Glutamatergic neuron (in vitro differentiated cells): ENCODE results near the gene PAM. TPM values are rescaled to one million over a fixed set of nuclear protein-coding genes. Genes with fewer than 3 reads are reported as not detected.
A peak's percentile ranks its signal among the peaks of the same experiment; 100 is the strongest.

ENCODE experiments used
- DNase-seq: peaks from one replicate; pipeline ENCODE4 v3.0.0; 2022
- H3K27ac Mint-ChIP-seq: one replicate; pipeline ENCODE4 v1.8.0; 2020; ENCODE audit warnings: mild to moderate bottlenecking, mixed read lengths, inconsistent platforms; ENCODE audit not compliant: unreplicated experiment
- H3K27me3 Mint-ChIP-seq: one replicate; pipeline ENCODE4 v1.8.0; 2020; ENCODE audit warnings: mild to moderate bottlenecking, moderate library complexity, mixed read lengths, inconsistent platforms; ENCODE audit not compliant: unreplicated experiment
- H3K36me3 Mint-ChIP-seq: one replicate; pipeline ENCODE4 v1.8.0; 2020; ENCODE audit warnings: mild to moderate bottlenecking, mixed read lengths, inconsistent platforms; ENCODE audit not compliant: unreplicated experiment
- H3K4me1 Mint-ChIP-seq: one replicate; pipeline ENCODE4 v1.8.0; 2020; ENCODE audit warnings: mild to moderate bottlenecking, low read depth, mixed read lengths, inconsistent platforms; ENCODE audit not compliant: unreplicated experiment
- H3K4me3 Mint-ChIP-seq: one replicate; pipeline ENCODE4 v1.8.0; 2020; ENCODE audit warnings: mild to moderate bottlenecking, mixed read lengths, inconsistent platforms; ENCODE audit not compliant: unreplicated experiment
- H3K9me3 Mint-ChIP-seq: one replicate; pipeline ENCODE4 v1.8.0; 2020; ENCODE audit warnings: mild to moderate bottlenecking, moderate library complexity, mixed read lengths, inconsistent platforms; ENCODE audit not compliant: unreplicated experiment
- total RNA-seq: library from RNA; stranded (reverse); fragmentation: NEBNext Ultra II Directional; extraction: Animal tissue kit (Norgen Biotek cat#: 25700); gene quantifications from one replicate; pipeline ENCODE4 v1.2.1, GENCODE V29; 2021; ENCODE audit not compliant: unreplicated experiment
- TF ChIP-seq, protein P1 (sequence below): fragments of 200-600 bp; sonication (generic); IDR thresholded peaks from one replicate; pipeline ENCODE4 v1.5.0; 2021; ENCODE audit not compliant: partially characterized antibody, unreplicated experiment

Gene PAM
- total RNA-seq, 1 donor from 2014 or later, result 192 TPM

DNA sequence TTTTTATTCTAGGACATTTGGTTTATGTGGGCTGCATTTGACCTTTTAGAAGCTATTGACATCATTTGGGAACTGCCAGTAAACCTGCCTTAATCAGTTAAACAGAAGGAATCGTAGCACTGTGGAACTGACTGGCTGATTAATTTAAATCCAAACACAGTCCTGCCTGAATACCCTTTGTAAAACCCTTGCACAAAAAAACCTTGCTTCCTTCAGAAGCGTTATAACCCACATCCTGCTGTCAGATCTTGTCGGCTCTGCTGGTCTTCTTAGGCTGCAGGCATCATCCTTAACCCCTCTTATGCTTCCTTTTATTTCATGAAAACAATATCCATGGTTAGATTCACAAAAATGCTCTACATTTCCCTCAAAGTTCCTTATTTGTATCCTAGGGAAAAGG, 46.3 kb downstream of the PAM start:
- no peaks in the 10 kb centered on the region for H3K36me3 Mint-ChIP-seq
- no peaks in the 10 kb centered on the region for H3K9me3 Mint-ChIP-seq
- H3K27me3 Mint-ChIP-seq, result peaks cover 9% of the 10 kb centered on the region
- peaks cover 37% of the 10 kb centered on the region for H3K4me1 Mint-ChIP-seq
- TF ChIP-seq, protein P1, sequence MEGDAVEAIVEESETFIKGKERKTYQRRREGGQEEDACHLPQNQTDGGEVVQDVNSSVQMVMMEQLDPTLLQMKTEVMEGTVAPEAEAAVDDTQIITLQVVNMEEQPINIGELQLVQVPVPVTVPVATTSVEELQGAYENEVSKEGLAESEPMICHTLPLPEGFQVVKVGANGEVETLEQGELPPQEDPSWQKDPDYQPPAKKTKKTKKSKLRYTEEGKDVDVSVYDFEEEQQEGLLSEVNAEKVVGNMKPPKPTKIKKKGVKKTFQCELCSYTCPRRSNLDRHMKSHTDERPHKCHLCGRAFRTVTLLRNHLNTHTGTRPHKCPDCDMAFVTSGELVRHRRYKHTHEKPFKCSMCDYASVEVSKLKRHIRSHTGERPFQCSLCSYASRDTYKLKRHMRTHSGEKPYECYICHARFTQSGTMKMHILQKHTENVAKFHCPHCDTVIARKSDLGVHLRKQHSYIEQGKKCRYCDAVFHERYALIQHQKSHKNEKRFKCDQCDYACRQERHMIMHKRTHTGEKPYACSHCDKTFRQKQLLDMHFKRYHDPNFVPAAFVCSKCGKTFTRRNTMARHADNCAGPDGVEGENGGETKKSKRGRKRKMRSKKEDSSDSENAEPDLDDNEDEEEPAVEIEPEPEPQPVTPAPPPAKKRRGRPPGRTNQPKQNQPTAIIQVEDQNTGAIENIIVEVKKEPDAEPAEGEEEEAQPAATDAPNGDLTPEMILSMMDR, result no peak
- DNase-seq, result no peak
- H3K4me3 Mint-ChIP-seq, result no peak overlapping the region
- H3K27ac Mint-ChIP-seq, result peak overlapping the region; percentile 14

DNA sequence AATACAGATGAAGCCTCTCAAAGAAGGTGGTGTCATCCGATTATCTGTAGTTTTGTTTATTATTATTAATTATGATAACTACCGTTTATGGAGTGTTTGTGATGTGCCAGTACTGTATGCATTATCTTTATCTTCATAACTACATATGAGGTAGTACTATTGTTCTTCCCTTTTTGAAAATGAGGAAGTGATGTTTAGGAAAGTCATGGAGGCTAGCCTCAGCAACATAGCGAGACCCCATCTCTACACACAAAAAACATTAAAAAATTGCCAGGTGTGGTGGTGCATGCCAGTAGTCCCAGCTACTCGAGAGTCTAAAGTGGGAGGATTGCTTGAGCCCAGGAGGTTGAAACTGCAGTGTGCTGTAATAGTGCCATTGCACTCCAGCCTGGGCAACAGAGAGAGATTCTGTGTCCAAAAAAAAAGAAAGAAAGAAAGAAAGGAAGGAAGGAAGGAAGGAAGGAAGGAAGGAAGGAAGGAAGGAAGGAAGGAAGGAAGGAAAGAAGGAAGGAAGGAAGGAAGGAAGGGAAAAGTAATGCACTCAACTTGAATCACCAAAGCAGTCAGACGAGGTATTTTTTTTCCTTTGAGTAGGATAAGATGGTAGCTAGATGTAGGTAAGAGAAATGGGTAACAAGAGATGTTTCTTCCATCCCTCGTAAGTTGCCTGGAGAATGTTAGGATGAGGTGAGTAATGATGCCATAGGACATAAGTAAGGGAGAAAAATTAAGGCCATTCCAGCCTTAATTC, 47.8 kb downstream of the PAM start:
- Mint-ChIP-seq H3K4me1 (peaks cover 40% of the 10 kb centered on the region), H3K36me3 (no peaks in the 10 kb centered on the region), H3K4me3 (no peak overlapping the region), H3K27me3 (peaks cover 9% of the 10 kb centered on the region), H3K27ac (no peak overlapping the region), H3K9me3 (no peaks in the 10 kb centered on the region)
- TF ChIP-seq, protein P1, result no peak
- no peak for DNase-seq

DNA sequence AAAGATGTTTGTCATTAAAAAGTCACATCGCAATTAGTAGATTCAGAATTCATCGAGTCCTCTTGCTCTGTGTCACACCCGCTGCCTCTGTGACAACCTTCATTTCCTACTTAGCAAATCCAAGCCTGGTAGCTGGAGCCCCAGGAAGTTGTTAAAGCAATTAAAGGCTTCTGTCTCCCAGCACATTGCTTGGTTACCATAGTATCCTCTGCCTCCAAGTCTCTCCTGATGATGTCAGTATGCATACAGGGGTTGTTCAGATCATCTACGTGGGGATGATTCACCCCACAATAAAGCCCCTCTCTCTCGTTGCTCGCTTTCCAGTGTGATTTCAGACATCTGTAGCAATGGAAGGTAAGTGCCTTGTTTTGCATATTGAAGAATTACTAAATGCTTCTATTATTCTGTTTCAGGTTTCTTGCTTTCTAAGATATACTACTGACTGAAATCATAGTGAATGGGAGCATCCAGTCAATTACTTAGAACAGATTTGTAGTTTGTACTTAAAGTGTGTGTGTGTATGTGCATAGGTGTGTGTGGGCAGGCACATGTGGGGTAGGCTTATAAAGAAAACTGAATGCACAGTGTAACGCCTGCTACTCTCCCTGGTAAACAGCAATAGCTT, 52.9 kb downstream of the PAM start:
- TF ChIP-seq, protein P1, result no peak
- Mint-ChIP-seq H3K27me3 (peaks cover 9% of the 10 kb centered on the region), H3K4me3 (peak overlapping the region; percentile 87), H3K9me3 (peaks cover 3% of the 10 kb centered on the region), H3K4me1 (peaks cover 45% of the 10 kb centered on the region), H3K36me3 (no peaks in the 10 kb centered on the region), H3K27ac (peak overlapping the region; percentile 88)
- no peak for DNase-seq

DNA sequence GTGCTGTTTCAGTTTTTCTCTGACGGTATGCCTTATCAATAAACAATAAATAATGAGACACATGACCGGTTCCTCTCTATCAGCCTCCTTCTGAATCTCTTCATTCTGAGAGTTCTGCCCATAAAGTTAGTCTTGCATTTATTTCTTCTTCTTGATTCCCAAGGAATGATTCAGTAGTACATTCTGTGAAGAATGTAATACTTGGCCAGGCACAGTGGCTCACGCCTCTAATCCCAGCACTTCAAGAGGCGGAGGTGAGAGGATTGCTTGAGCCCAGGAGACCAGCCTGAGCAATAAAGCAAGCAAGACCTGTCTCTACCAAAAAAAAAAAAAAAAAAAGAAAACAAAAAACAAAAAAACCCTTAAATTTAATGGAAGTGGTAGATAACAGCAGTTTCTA, 53.9 kb downstream of the PAM start:
- H3K4me1 Mint-ChIP-seq, result peaks cover 53% of the 10 kb centered on the region
- TF ChIP-seq, protein P1, result no peak
- H3K27me3 Mint-ChIP-seq, result peaks cover 5% of the 10 kb centered on the region
- H3K27ac Mint-ChIP-seq, result peak overlapping the region; percentile 88
- H3K4me3 Mint-ChIP-seq, result peak overlapping the region; percentile 87
- peaks cover 3% of the 10 kb centered on the region for H3K9me3 Mint-ChIP-seq
- no peaks in the 10 kb centered on the region for H3K36me3 Mint-ChIP-seq
- no peak for DNase-seq

DNA sequence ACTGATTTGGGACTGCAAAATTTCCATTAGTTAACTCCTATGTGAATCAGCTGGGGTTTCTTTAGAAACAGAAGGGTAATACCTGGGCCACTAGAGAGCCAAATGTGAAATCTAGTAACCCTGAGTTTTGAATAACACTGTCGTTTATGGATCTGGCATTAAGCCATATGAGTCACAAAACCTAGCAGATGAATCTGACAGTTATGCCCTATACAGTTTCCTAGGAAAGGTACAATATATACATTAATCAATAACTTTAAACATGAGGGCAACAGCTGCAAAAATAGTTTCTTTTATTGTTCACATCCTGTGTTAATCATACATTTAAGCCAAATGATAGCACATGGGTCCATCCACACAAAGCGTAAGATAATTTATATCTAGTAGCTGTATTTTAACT, 56.9 kb downstream of the PAM start:
- H3K4me1 Mint-ChIP-seq, result peaks cover 66% of the 10 kb centered on the region
- H3K27me3 Mint-ChIP-seq, result no peaks in the 10 kb centered on the region
- TF ChIP-seq, protein P1, result no peak
- no peaks in the 10 kb centered on the region for H3K36me3 Mint-ChIP-seq
- H3K9me3 Mint-ChIP-seq, result peaks cover 5% of the 10 kb centered on the region
- H3K4me3 Mint-ChIP-seq, result no peak overlapping the region
- peak overlapping the region; percentile 80 for H3K27ac Mint-ChIP-seq
- DNase-seq, result no peak
